HEK293 (cell line): ENCODE data around the gene CRIP1.

ENCODE experiments used
- BCL6B ChIP-seq: fragments of 450-650 bp; formaldehyde crosslinking; IDR thresholded peaks from 2 replicates; pipeline ENCODE4 v1.5.1; 2017; ENCODE audit warnings: missing biosample characterization, missing genetic modification characterization
- EGR2 ChIP-seq: fragments of 450-650 bp; formaldehyde crosslinking; IDR thresholded peaks from 2 replicates; pipeline ENCODE4 v1.5.1; 2016; ENCODE audit warnings: low read depth, missing biosample characterization, missing genetic modification characterization
- FEZF1 ChIP-seq: fragments of 450-650 bp; formaldehyde crosslinking; IDR thresholded peaks from 2 replicates; pipeline ENCODE4 v1.5.1; 2016; ENCODE audit warnings: missing biosample characterization, missing genetic modification characterization
- IKZF3 ChIP-seq: fragments of 450-650 bp; IDR thresholded peaks from 2 replicates; pipeline ENCODE4 v1.5.0; 2018; ENCODE audit warnings: missing biosample characterization, mild to moderate bottlenecking, missing genetic modification characterization, moderate library complexity
- MYNN ChIP-seq: fragments of 450-650 bp; formaldehyde crosslinking; IDR thresholded peaks from 2 replicates; pipeline ENCODE4 v1.5.1; 2016; ENCODE audit warnings: missing biosample characterization, missing genetic modification characterization, borderline replicate concordance
- SP3 ChIP-seq: fragments of 450-650 bp; formaldehyde crosslinking; IDR thresholded peaks from 2 replicates; pipeline ENCODE4 v1.5.1; 2016; ENCODE audit warnings: missing biosample characterization, missing genetic modification characterization
- YY1 ChIP-seq: fragments of 450-650 bp; formaldehyde crosslinking; IDR thresholded peaks from 2 replicates; pipeline ENCODE4 v1.5.1; 2018; ENCODE audit warnings: missing biosample characterization, missing genetic modification characterization
- ZFHX2 ChIP-seq: fragments of 450-650 bp; formaldehyde crosslinking; conservative IDR thresholded peaks from 2 replicates; pipeline ENCODE4 v1.5.1; 2016; ENCODE audit warnings: missing biosample characterization, missing genetic modification characterization
- ZNF174 ChIP-seq: fragments of 450-650 bp; formaldehyde crosslinking; IDR thresholded peaks from 2 replicates; pipeline ENCODE4 v1.5.0; 2017; ENCODE audit warnings: missing biosample characterization, mild to moderate bottlenecking, missing genetic modification characterization
- ZNF184 ChIP-seq: fragments of 450-650 bp; IDR thresholded peaks from 2 replicates; pipeline ENCODE4 v1.5.1; 2018; ENCODE audit warnings: missing biosample characterization, mild to moderate bottlenecking, missing genetic modification characterization
- ZNF19 ChIP-seq: fragments of 450-650 bp; formaldehyde crosslinking; IDR thresholded peaks from 2 replicates; pipeline ENCODE4; 2016; ENCODE audit warnings: missing biosample characterization, missing genetic modification characterization, low read depth
- ZNF266 ChIP-seq: fragments of 450-650 bp; formaldehyde crosslinking; IDR thresholded peaks from 2 replicates; pipeline ENCODE4 v1.5.1; 2016; ENCODE audit warnings: missing biosample characterization, missing genetic modification characterization, low read depth
- ZNF433 ChIP-seq: fragments of 450-650 bp; formaldehyde crosslinking; IDR thresholded peaks from 2 replicates; pipeline ENCODE4 v1.5.1; 2016; ENCODE audit warnings: missing biosample characterization, missing genetic modification characterization, low read depth
- ZNF529 ChIP-seq: fragments of 450-650 bp; formaldehyde crosslinking; IDR thresholded peaks from 2 replicates; pipeline ENCODE4 v1.5.1; 2017; ENCODE audit warnings: missing genetic modification characterization, missing biosample characterization; ENCODE audit not compliant: insufficient replicate concordance
- ZNF561 ChIP-seq: fragments of 450-650 bp; IDR thresholded peaks from 2 replicates; pipeline ENCODE4 v1.5.1; 2018; ENCODE audit warnings: missing biosample characterization, missing genetic modification characterization, borderline replicate concordance
- ZNF600 ChIP-seq: fragments of 450-650 bp; formaldehyde crosslinking; IDR thresholded peaks from 2 replicates; pipeline ENCODE4 v1.5.1; 2016; ENCODE audit warnings: missing biosample characterization, missing genetic modification characterization
- ZNF629 ChIP-seq: fragments of 450-650 bp; formaldehyde crosslinking; IDR thresholded peaks from 2 replicates; pipeline ENCODE4 v1.5.1; 2017; ENCODE audit warnings: missing biosample characterization, missing genetic modification characterization
- ZNF645 ChIP-seq: fragments of 450-650 bp; formaldehyde crosslinking; IDR thresholded peaks from 2 replicates; pipeline ENCODE4; 2016; ENCODE audit warnings: missing biosample characterization, missing genetic modification characterization
- ZNF791 ChIP-seq: fragments of 450-650 bp; formaldehyde crosslinking; IDR thresholded peaks from 2 replicates; pipeline ENCODE4 v1.5.1; 2016; ENCODE audit warnings: missing biosample characterization, missing genetic modification characterization
- TF ChIP-seq, protein P1 (sequence below): fragments of 450-650 bp; formaldehyde crosslinking; IDR thresholded peaks from 2 replicates; pipeline ENCODE4 v1.5.1; 2016; ENCODE audit warnings: missing biosample characterization, missing genetic modification characterization, borderline replicate concordance
- TF ChIP-seq, protein P2 (sequence below): fragments of 450-650 bp; formaldehyde crosslinking; IDR thresholded peaks from 2 replicates; pipeline ENCODE4 v1.5.1; 2017; ENCODE audit warnings: missing biosample characterization, missing genetic modification characterization
- TF ChIP-seq, protein P3 (sequence below): fragments of 450-650 bp; formaldehyde crosslinking; IDR thresholded peaks from 2 replicates; pipeline ENCODE4 v1.5.1; 2017; ENCODE audit warnings: missing biosample characterization, missing genetic modification characterization

Gene CRIP1

DNA sequence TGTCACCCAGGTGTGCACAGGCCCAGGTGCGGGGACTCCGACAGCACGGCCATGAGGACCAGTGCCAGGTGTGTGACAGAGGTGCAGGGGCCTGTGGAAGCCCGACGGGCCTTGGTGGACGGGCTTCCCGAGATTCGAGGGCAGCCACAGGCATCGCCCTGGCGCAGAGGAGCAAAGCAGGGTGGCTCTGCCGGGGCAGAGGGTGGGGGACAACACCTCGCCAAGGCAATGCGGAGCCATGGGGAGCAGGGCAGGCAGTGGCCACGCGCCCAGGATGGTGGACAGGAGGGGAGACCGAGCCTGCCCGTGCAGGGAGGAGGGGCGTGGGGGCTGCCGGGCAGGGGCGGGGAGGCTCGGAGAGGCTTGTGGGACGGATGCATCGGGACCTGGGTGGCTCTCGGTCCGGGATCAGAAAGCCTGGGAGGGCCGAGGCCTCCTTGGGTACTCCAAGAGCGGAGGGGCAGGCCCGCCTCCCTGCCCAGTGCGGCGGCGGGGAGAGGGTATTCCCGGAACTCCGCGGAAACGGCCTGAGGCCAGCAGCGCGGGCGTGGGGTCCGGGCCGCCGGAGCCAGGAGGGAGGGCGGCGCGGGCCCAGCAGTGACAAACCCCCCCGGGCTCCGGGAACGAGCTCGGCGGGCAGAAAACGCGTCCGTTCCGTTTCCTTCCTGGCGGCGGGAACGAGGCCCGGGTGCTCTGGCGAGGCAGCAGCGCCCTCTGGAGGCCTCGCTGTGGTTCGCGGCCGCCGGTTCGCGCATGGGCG is 41.3 kb downstream of the CRIP1 start (continued):
- TF ChIP-seq ZNF174 (tag by site-specific recombination) (no peak), IKZF3 (tag by site-specific recombination) (peak; percentile 75), BCL6B (tag by site-specific recombination) (no peak), ZFHX2 (tag by site-specific recombination) (peak; percentile 42), YY1 (no peak), ZNF600 (0 out of 2 replicates have a peak, but pooled peaks have one; percentile 27), EGR2 (no peak), ZNF645 (tag by site-specific recombination) (no peak), ZNF19 (tag by site-specific recombination) (no peak), ZNF266 (tag by site-specific recombination) (no peak), ZNF433 (tag by site-specific recombination) (no peak), SP3 (tag by site-specific recombination) (peak; percentile 49), ZNF529 (no peak), FEZF1 (tag by site-specific recombination) (no peak), ZNF629 (tag by site-specific recombination) (peak; percentile 63), ZNF184 (no peak), ZNF791 (tag by site-specific recombination) (no peak), MYNN (no peak), ZNF561 (tag by site-specific recombination) (peak; percentile 76; the same call in 1 of the 2 replicates)
- TF ChIP-seq, protein P1, sequence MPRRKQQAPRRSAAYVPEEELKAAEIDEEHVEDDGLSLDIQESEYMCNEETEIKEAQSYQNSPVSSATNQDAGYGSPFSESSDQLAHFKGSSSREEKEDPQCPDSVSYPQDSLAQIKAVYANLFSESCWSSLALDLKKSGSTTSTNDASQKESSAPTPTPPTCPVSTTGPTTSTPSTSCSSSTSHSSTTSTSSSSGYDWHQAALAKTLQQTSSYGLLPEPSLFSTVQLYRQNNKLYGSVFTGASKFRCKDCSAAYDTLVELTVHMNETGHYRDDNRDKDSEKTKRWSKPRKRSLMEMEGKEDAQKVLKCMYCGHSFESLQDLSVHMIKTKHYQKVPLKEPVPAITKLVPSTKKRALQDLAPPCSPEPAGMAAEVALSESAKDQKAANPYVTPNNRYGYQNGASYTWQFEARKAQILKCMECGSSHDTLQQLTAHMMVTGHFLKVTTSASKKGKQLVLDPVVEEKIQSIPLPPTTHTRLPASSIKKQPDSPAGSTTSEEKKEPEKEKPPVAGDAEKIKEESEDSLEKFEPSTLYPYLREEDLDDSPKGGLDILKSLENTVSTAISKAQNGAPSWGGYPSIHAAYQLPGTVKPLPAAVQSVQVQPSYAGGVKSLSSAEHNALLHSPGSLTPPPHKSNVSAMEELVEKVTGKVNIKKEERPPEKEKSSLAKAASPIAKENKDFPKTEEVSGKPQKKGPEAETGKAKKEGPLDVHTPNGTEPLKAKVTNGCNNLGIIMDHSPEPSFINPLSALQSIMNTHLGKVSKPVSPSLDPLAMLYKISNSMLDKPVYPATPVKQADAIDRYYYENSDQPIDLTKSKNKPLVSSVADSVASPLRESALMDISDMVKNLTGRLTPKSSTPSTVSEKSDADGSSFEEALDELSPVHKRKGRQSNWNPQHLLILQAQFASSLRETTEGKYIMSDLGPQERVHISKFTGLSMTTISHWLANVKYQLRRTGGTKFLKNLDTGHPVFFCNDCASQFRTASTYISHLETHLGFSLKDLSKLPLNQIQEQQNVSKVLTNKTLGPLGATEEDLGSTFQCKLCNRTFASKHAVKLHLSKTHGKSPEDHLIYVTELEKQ (tag by site-specific recombination) = no peak
- TF ChIP-seq, protein P2, sequence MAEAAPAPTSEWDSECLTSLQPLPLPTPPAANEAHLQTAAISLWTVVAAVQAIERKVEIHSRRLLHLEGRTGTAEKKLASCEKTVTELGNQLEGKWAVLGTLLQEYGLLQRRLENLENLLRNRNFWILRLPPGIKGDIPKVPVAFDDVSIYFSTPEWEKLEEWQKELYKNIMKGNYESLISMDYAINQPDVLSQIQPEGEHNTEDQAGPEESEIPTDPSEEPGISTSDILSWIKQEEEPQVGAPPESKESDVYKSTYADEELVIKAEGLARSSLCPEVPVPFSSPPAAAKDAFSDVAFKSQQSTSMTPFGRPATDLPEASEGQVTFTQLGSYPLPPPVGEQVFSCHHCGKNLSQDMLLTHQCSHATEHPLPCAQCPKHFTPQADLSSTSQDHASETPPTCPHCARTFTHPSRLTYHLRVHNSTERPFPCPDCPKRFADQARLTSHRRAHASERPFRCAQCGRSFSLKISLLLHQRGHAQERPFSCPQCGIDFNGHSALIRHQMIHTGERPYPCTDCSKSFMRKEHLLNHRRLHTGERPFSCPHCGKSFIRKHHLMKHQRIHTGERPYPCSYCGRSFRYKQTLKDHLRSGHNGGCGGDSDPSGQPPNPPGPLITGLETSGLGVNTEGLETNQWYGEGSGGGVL (tag by site-specific recombination) = no peak; the same call in 1 of the 2 replicates
- TF ChIP-seq, protein P3, sequence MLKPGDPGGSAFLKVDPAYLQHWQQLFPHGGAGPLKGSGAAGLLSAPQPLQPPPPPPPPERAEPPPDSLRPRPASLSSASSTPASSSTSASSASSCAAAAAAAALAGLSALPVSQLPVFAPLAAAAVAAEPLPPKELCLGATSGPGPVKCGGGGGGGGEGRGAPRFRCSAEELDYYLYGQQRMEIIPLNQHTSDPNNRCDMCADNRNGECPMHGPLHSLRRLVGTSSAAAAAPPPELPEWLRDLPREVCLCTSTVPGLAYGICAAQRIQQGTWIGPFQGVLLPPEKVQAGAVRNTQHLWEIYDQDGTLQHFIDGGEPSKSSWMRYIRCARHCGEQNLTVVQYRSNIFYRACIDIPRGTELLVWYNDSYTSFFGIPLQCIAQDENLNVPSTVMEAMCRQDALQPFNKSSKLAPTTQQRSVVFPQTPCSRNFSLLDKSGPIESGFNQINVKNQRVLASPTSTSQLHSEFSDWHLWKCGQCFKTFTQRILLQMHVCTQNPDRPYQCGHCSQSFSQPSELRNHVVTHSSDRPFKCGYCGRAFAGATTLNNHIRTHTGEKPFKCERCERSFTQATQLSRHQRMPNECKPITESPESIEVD (tag by site-specific recombination) = no peak
